ENCODE results near the gene PRPS1L1. TPM values are rescaled to one million over a fixed set of nuclear protein-coding genes. Genes with fewer than 3 reads are reported as not detected.

The PRPS1L1 gene
- total and polyA plus RNA-seq, 12 donors, result not detected

DNA sequence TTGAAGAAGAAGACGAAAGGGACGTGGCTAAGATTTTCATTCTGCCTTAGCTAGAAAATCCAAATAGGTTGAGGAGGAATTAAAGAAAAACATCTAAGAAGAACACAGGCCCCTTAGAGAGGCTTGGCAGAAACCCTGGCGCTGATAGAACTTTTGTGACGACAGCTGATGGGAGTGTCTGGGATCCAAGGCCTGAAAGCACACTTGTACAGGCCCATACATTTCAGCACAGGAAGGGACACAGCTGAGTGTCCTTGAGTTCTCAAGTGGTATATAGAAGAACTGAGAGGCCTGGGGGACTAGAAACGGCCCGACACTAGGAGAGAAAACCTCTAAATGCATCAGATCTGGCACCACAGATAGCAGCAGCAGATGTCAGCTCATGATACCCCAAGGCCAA lies 39.5 kb downstream of the PRPS1L1 start:
- H3K9me3 ChIP-seq, result no peaks in the 10 kb centered on the region
- H3K4me1 ChIP-seq, result peaks cover 0 to 10% (median 0%) of the 10 kb centered on the region in 9 donors
- H3K36me3 ChIP-seq, result no peaks in the 10 kb centered on the region
- H3K27ac ChIP-seq, result no peak overlapping the region
- TF ChIP-seq, protein P1, sequence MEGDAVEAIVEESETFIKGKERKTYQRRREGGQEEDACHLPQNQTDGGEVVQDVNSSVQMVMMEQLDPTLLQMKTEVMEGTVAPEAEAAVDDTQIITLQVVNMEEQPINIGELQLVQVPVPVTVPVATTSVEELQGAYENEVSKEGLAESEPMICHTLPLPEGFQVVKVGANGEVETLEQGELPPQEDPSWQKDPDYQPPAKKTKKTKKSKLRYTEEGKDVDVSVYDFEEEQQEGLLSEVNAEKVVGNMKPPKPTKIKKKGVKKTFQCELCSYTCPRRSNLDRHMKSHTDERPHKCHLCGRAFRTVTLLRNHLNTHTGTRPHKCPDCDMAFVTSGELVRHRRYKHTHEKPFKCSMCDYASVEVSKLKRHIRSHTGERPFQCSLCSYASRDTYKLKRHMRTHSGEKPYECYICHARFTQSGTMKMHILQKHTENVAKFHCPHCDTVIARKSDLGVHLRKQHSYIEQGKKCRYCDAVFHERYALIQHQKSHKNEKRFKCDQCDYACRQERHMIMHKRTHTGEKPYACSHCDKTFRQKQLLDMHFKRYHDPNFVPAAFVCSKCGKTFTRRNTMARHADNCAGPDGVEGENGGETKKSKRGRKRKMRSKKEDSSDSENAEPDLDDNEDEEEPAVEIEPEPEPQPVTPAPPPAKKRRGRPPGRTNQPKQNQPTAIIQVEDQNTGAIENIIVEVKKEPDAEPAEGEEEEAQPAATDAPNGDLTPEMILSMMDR (IDR thresholded peaks at IDR 0.05), result no peak
- DNase-seq, result no peak
- no peak overlapping the region for H3K4me3 ChIP-seq
- intact Hi-C loops (cut with DNase I), result no loop called here
- peak in 4 of 8 donors; percentile 69 to 86 (median 71) for ATAC-seq
- no peaks in the 10 kb centered on the region for H3K27me3 ChIP-seq
- WGBS, 2 donors, result 33 to 58% methylated on average over 6 of the region's 6 CpGs

DNA sequence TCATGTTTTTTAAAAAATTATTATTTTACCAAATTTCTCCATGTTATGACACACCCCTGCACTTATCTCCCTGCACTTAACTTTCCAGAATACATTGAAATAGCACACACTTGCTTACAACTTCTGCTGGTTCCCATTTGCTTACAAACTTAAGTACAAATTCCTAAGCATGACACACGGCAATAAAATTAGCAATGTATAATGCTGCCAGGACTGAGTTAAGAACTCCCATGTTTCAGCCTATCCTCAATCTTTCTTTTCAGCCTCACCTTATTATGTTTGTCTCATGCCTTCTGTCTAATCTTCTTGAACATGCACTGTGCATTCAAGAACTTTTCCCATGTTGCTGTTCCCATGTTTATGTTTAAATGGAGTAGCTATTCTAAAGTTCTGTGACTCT lies 40.8 kb downstream of the PRPS1L1 start:
- TF ChIP-seq, protein P1 (IDR thresholded peaks at IDR 0.05), result no peak
- Histone ChIP-seq H3K27me3 (no peaks in the 10 kb centered on the region), H3K36me3 (no peaks in the 10 kb centered on the region), H3K4me1 (peaks cover 0 to 10% (median 0%) of the 10 kb centered on the region in 9 donors), H3K27ac (peak overlapping the region in 7 of 10 donors; percentile 13 to 57 (median 53)), H3K4me3 (no peak overlapping the region), H3K9me3 (peaks cover 0 to 3% (median 0%) of the 10 kb centered on the region in 11 donors)
- ATAC-seq (peak in 5 of 8 donors; percentile 33 to 78 (median 62)), DNase-seq (no peak)
- 26 to 39% methylated on average over 1 of the region's 1 CpG for WGBS, 2 donors
- intact Hi-C loops (cut with DNase I), result no loop called here

DNA sequence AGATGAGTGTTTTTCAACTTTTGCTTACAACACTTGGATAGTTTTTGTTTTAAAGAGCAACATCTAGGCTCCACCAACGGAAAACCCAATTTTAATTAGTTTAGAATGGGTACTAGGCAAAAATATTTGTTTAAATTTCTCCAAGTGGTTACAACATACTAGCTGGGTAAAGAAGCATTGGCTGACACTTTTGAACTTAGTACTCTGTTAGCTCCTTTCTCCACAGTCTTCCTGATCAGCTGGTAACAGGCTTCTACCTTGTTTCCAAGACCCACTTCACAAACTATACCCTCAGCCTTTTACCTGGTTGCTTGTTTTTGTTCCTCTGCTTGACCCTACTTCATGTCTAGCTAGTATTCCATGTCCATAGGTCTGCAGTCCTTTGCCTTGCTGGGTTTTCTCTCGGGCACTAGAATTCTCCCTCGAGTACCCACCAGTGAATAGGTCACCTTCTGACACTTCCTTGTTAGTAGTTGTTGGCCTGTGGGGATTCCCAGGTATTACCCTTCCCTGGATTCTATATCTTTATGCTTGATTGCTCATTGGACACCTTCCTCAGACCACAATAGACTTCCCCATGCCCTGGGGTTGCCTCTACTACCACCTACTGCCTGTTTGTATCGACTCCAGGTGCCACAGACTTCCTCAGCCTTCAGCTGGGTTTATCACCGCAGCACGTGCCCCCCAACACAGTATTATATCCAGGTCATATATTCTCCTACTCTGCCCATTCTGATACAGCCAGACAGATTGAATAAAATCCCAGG lies 42.0 kb downstream of the PRPS1L1 start:
- WGBS, 2 donors, result 86 to 87% methylated on average over 6 of the region's 6 CpGs
- TF ChIP-seq, protein P1 (IDR thresholded peaks at IDR 0.05), result no peak
- intact Hi-C loops (cut with DNase I), result no loop called here
- ATAC-seq (no peak), DNase-seq (no peak)
- Histone ChIP-seq H3K4me3 (no peak overlapping the region), H3K27me3 (no peaks in the 10 kb centered on the region), H3K27ac (no peak overlapping the region), H3K36me3 (no peaks in the 10 kb centered on the region), H3K9me3 (peaks cover 0 to 15% (median 2%) of the 10 kb centered on the region in 11 donors), H3K4me1 (peaks cover 0 to 10% (median 0%) of the 10 kb centered on the region in 9 donors)

DNA sequence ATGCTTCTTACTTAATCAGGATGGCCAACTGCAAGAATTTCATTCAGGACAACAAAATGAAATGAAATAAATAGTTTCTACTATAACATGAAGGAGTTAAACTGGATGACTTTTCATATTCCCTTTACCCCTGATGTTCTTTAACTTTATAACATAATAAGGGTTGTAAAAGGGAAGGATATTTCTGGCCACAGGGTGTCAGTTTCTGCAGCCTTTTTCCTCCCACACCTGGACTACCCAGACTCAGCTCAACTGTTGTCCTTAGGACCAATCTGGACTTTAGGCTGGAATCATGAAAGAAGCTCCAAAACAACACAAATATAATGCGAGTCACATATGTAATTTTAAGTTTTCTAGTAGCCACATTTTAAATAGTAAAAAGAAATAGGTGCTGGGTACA lies 43.4 kb downstream of the PRPS1L1 start:
- H3K36me3 ChIP-seq, result no peaks in the 10 kb centered on the region
- DNase-seq, result no peak
- no peaks in the 10 kb centered on the region for H3K27me3 ChIP-seq
- TF ChIP-seq, protein P1 (IDR thresholded peaks at IDR 0.05), result no peak
- WGBS, 2 donors, result 86 to 93% methylated on average over 1 of the region's 1 CpG
- H3K4me3 ChIP-seq, result no peak overlapping the region
- peaks cover 0 to 10% (median 0%) of the 10 kb centered on the region in 9 donors for H3K4me1 ChIP-seq
- no peak overlapping the region for H3K27ac ChIP-seq
- H3K9me3 ChIP-seq, result peaks cover 0 to 16% (median 2%) of the 10 kb centered on the region in 11 donors
- no peak for ATAC-seq
- intact Hi-C loops (cut with DNase I), result no loop called here
